K562 (cell line): ENCODE data around the gene CNR1. TPM values are rescaled to one million over a fixed set of nuclear protein-coding genes. Genes with fewer than 3 reads are reported as not detected.

Experiments
- ATAC-seq: fragments of 200-7000 bp; cut with Tn5 transposase; 3 replicates; pipeline ENCODE4 v1.9.1; 2020; ENCODE audit warnings: moderate library complexity
- BruUV-seq: library from RNA; stranded (reverse); fragments of 400-500 nt; replicated peaks from 2 replicates; lab custom pipeline; 2021; lab: Mats Ljungman, UMichigan
- CTCF ChIA-PET: fragments of 300-600 bp; formaldehyde crosslinking; extraction: SDS; loops from one replicate; lab custom pipeline; 2021; ENCODE audit warnings: low intra/inter-chr PET ratio; lab: Yijun Ruan, JAX
- POLR2A ChIA-PET: fragments of 300-600, 350-650 bp; sonication (Branson Sonifier 250); formaldehyde crosslinking; extraction: SDS; loops from one replicate; lab custom pipeline; 2021; ENCODE audit warnings: antibody characterized with exemption, inconsistent platforms; lab: Yijun Ruan, JAX
- DNase-seq, 4 experiments: peaks; one replicate each; pipeline versions ENCODE4 v3.0.0 to v3.0.0-alpha.2; 2011 to 2018; ENCODE audit warnings: low spot score in 3 of 4, mixed read lengths in 3 of 4; ENCODE audit errors: extremely low read depth in 1 of 4
- FAIRE-seq: peaks from 2 replicates; lab custom pipeline; 2011; peaks lifted over from hg19 to GRCh38; lab: Jason Lieb, UNC
- H2AFZ ChIP-seq: 2 replicates; pipeline ENCODE4 v1.6.0; 2011; ENCODE audit warnings: low read depth, low read length, control low read depth, inconsistent platforms
- H3K27ac ChIP-seq: fragments of 200-600 bp; 3 replicates; pipeline ENCODE4 v1.8.0; 2011; ENCODE audit warnings: low read depth, mild to moderate bottlenecking, control low read depth, inconsistent platforms, low read length, moderate library complexity, mixed read lengths; ENCODE audit errors: extremely low read depth
- H3K27me3 ChIP-seq, 2 experiments: fragments of 300-600 bp in 1 of 2; 2 replicates in 1 of 2; 3 replicates in 1 of 2; pipeline versions ENCODE4 v1.6.0 to v1.8.0; 2011; ENCODE audit warnings: inconsistent platforms in 2 of 2, low read length in 2 of 2, mild to moderate bottlenecking in 1 of 2, mixed read lengths in 1 of 2, moderate library complexity in 1 of 2; ENCODE audit not compliant: control insufficient read depth in 2 of 2, insufficient read depth in 2 of 2
- H3K36me3 ChIP-seq: fragments of 300-600 bp; 3 replicates; pipeline ENCODE4 v1.8.0; 2011; ENCODE audit warnings: mild to moderate bottlenecking, low read length, inconsistent platforms; ENCODE audit not compliant: control insufficient read depth, insufficient read depth
- H3K4me1 ChIP-seq, 2 experiments: fragments of 200-600 bp in 1 of 2; replicated peaks in 1 of 2; 2 replicates in 1 of 2; 3 replicates in 1 of 2; pipeline versions ENCODE4 v1.5.1 to v1.8.0; 2011; ENCODE audit warnings: inconsistent platforms in 2 of 2, low read length in 2 of 2, mild to moderate bottlenecking in 1 of 2, mixed read lengths in 1 of 2, moderate library complexity in 1 of 2; ENCODE audit not compliant: control insufficient read depth in 2 of 2, insufficient read depth in 2 of 2
- H3K4me2 ChIP-seq: 2 replicates; pipeline ENCODE4 v1.6.1; 2011; ENCODE audit warnings: low read length, control low read depth, inconsistent platforms, mixed read lengths; ENCODE audit not compliant: insufficient read depth
- H3K4me3 ChIP-seq: fragments of 200-600 bp; sonication (generic), shearing (Covaris generic); 2 replicates; pipeline ENCODE4 v1.5.1; 2016; ENCODE audit warnings: control low read depth, inconsistent platforms
- H3K79me2 ChIP-seq: fragments of 200-600 bp; 3 replicates; pipeline ENCODE4 v1.8.0; 2011; ENCODE audit warnings: low read length, inconsistent platforms; ENCODE audit not compliant: control insufficient read depth, insufficient read depth
- H3K9ac ChIP-seq, 2 experiments: 2 replicates each; pipeline versions ENCODE4 v1.6.0 to v1.6.1; 2011; ENCODE audit warnings: low read depth in 2 of 2, low read length in 2 of 2, control low read depth in 1 of 2, inconsistent platforms in 1 of 2, mild to moderate bottlenecking in 1 of 2, mixed read lengths in 1 of 2; ENCODE audit not compliant: insufficient read depth in 1 of 2
- H3K9me1 ChIP-seq: one replicate; pipeline ENCODE4 v1.6.0; 2011; ENCODE audit warnings: inconsistent platforms, mild to moderate bottlenecking, low read length, moderate library complexity; ENCODE audit not compliant: control insufficient read depth, insufficient read depth
- H3K9me3 ChIP-seq: replicated peaks from 2 replicates; pipeline ENCODE4 v1.5.1; 2011; ENCODE audit warnings: low read depth, low read length, inconsistent platforms; ENCODE audit not compliant: control insufficient read depth, insufficient read depth
- H4K20me1 ChIP-seq: replicated peaks from 2 replicates; pipeline ENCODE4 v1.6.1; 2011; ENCODE audit warnings: low read length, inconsistent platforms, mixed read lengths; ENCODE audit not compliant: control insufficient read depth, insufficient read depth
- CC2D1A ChIP-seq: fragments of 450-650 bp; IDR thresholded peaks from 2 replicates; pipeline ENCODE4 v1.6.1; 2017; ENCODE audit warnings: mild to moderate bottlenecking
- CTCF ChIP-seq, 3 experiments: IDR thresholded peaks in 2 of 3; conservative IDR thresholded peaks in 1 of 3; 2 replicates each; pipeline ENCODE4 v1.5.1; 2011 to 2012; ENCODE audit warnings: low read length in 3 of 3, mild to moderate bottlenecking in 3 of 3, control low read depth in 2 of 3, improper control_type of control experiment in 1 of 3, inconsistent platforms in 1 of 3, low read depth in 1 of 3, mixed read lengths in 1 of 3, moderate library complexity in 1 of 3; ENCODE audit not compliant: insufficient read depth in 2 of 3
- HMGN3 ChIP-seq: IDR thresholded peaks from 2 replicates; pipeline ENCODE4 v1.6.1; 2011; ENCODE audit warnings: borderline replicate concordance, low read depth, mild to moderate bottlenecking, mixed read lengths, low read length; ENCODE audit not compliant: insufficient read length; ENCODE audit errors: extremely low read depth
- KDM4B ChIP-seq, 2 experiments: fragments of 450-650 bp in 1 of 2; sonication (generic) in 1 of 2; IDR thresholded peaks; 2 replicates each; pipeline ENCODE4 v1.6.1; 2016 to 2017; ENCODE audit warnings: borderline replicate concordance in 2 of 2, antibody characterized with exemption in 1 of 2, low read depth in 1 of 2, mild to moderate bottlenecking in 1 of 2
- MXI1 ChIP-seq: IDR thresholded peaks from 2 replicates; pipeline ENCODE4 v1.6.1; 2011; ENCODE audit warnings: low read depth, mild to moderate bottlenecking, improper control_type of control experiment, low read length
- NCOR1 ChIP-seq: fragments of 450-650 bp; IDR thresholded peaks from 2 replicates; pipeline ENCODE4 v1.6.1; 2016; ENCODE audit warnings: mild to moderate bottlenecking, moderate library complexity
- NR2C1 ChIP-seq, 2 experiments: fragments of 450-650 bp; IDR thresholded peaks; 2 replicates each; pipeline ENCODE4 v1.6.1; 2017; ENCODE audit warnings: mild to moderate bottlenecking in 2 of 2, antibody characterized with exemption in 1 of 2, inconsistent platforms in 1 of 2, missing compliant biosample characterization in 1 of 2, missing genetic modification characterization in 1 of 2
- TEAD1 ChIP-seq, 2 experiments: fragments of 450-650 bp in 1 of 2; sonication (generic) in 1 of 2; formaldehyde crosslinking; IDR thresholded peaks; 2 replicates each; pipeline versions ENCODE4 v1.4.0 to v1.8.0; 2020 to 2022; ENCODE audit warnings: mild to moderate bottlenecking in 2 of 2, missing genetic modification reagents in 1 of 2
- WGBS: fragments of 100-300 bp; shearing (Covaris generic); methylation state at CpG from one replicate; pipeline ENCODE4 v1.1.6; 2016; ENCODE audit warnings: low coverage, mixed read lengths; ENCODE audit not compliant: insufficient coverage; ENCODE audit errors: missing lambda C conversion rate; 5-methylcytosine and 5-hydroxymethylcytosine counted together
- in situ Hi-C: fragments of 300-500 bp; cut with MboI; formaldehyde crosslinking; loops from 4 replicates; pipeline ENCODE4 v1.15.0; 2018; ENCODE audit warnings: inconsistent platforms, mixed read lengths
- intact Hi-C: fragments of 100-400 bp; cut with micrococcal nuclease; formaldehyde crosslinking; loops from 2 replicates; pipeline ENCODE4 v1.14.2; 2022
- polyA plus RNA-seq, 8 experiments: library from polyadenylated mRNA; depleted of rRNA in 4 of 8; stranded (reverse) in 5 of 8; unstranded in 3 of 8; fragments of >200 nt; fragmentation: Nextera tagmentation in 2 of 8; fragmentation: Illumina TruSeq in 1 of 8; extraction: Ambion mirVana in 2 of 8; extraction: Trizol in 1 of 8; gene quantifications; 2 replicates each; pipeline versions ENCODE4 v1.2.1 to v1.2.3, GENCODE V29; 2011 to 2014; ENCODE audit warnings: inconsistent platforms in 1 of 8, missing spikeins in 1 of 8
- total RNA-seq, 7 experiments: library from RNA; depleted of rRNA in 6 of 7; stranded (reverse); fragments of >200 nt in 6 of 7; fragmentation: Illumina TruSeq in 2 of 7; extraction: Trizol in 2 of 7; gene quantifications; 2 replicates each; pipeline versions ENCODE4 v1.2.1 to v1.2.3, GENCODE V29; 2011 to 2021; ENCODE audit warnings: low replicate concordance in 1 of 7

Gene CNR1
- total and polyA plus RNA-seq, 9 of the 15 experiments (the other 6 are each of a cell fraction or from before 2014, with no cell fraction given): 0.50 to 1.9 (median 1.2) TPM; not detected in 1

- peak; percentile 80 for TF ChIP-seq NCOR1
- no peak for TF ChIP-seq CC2D1A
- TF ChIP-seq NR2C1 (IDR thresholded peaks at IDR 0.05): no peak
- no peak for TF ChIP-seq NR2C1 (tag; IDR thresholded peaks at IDR 0.05)
- no peak for TF ChIP-seq TEAD1 (CRISPR knock-in tag; IDR thresholded peaks at IDR 0.05)
- no peak for TF ChIP-seq KDM4B (IDR thresholded peaks at IDR 0.05; ENCODE audit: borderline replicate concordance in 2 of 2, low read depth in 1 of 2)
- TF ChIP-seq HMGN3: peak; percentile 38
These were observed 5.2 kb upstream of the CNR1 start (continued) for GRCh38 chr6:88171312-88171711.

DNA sequence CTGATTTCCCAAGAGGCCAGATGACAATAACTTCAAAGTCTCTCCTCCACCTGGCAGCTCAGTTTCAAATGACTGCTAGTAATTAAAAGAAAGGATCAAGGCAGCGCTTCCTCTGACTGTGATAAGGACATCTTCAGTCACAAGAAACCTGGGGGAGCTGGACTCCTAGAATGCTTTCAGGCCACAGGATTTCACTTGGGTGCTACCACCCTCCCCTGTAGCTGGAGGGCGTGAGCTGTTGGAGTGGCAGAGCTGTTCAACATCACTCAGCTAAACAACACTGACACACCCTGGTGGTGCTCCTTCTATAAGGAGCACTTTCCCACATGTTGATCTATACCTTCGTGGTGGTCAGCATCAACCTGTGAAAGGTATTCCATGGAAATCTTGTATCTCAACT lies 2.2 kb upstream of the CNR1 start:
- ATAC-seq (peak; percentile 40; the same call in 1 of the 3 replicates), DNase-seq (peak in 1 of 4 experiments; percentile 7), FAIRE-seq (no peak)
- H2AFZ ChIP-seq: no peak overlapping the region
- CTCF ChIA-PET: no interaction called here
- in situ Hi-C loops (no loop called here), intact Hi-C loops (no loop called here)
- H3K4me1 ChIP-seq: peaks cover 0 to 22% of the 10 kb centered on the region in 2 experiments; a peak in 3 of 5 replicates
- no peak overlapping the region for H3K27ac ChIP-seq
- peaks cover 8 to 32% of the 10 kb centered on the region in 2 experiments; a peak in 4 of 5 replicates for H3K27me3 ChIP-seq
- no peaks in the 10 kb centered on the region for H3K9me1 ChIP-seq
- no peak for TF ChIP-seq MXI1
- 0 out of 6 replicates have a peak, but pooled peaks of 1 of the 3 experiments have one; percentile 20 for TF ChIP-seq CTCF (IDR thresholded peaks at IDR 0.05 in 2 of 3, conservative IDR thresholded peaks at IDR 0.05 in 1 of 3; ENCODE audit: insufficient read depth in 2 of 3, low read depth in 1 of 3, low read length in 3 of 3)
- no peak overlapping the region for H3K4me3 ChIP-seq
- no peaks in the 10 kb centered on the region; the same call in 1 of the 2 replicates for H4K20me1 ChIP-seq
- POLR2A ChIA-PET: no interaction called here
- no peaks in the 10 kb centered on the region for H3K36me3 ChIP-seq
- H3K79me2 ChIP-seq: no peaks in the 10 kb centered on the region
- H3K9me3 ChIP-seq: no peaks in the 10 kb centered on the region
- no TSS peak for BruUV-seq
- H3K4me2 ChIP-seq: no peak overlapping the region
- no peak overlapping the region for H3K9ac ChIP-seq
- WGBS: 0% methylated on average over 3 of the region's 3 CpGs
